ENCODE measurements around the gene SNX13. TPM values are rescaled to one million over a fixed set of nuclear protein-coding genes. Genes with fewer than 3 reads are reported as not detected.

Gene SNX13
- total RNA-seq, 2 donors from 2014 or later: 54.2 to 73.2 TPM

- Histone ChIP-seq H3K9me3 (no peaks in the 10 kb centered on the region), H3K27me3 (replicated peaks; ENCODE audit: insufficient read depth) (no peaks in the 10 kb centered on the region), H3K4me3 (no peak overlapping the region), H3K27ac (no peak overlapping the region), H3K36me3 (no peaks in the 10 kb centered on the region), H3K4me1 (ENCODE audit: control insufficient read depth in 1 of 2, low read depth in 2 of 2) (peaks cover 5 to 10% of the 10 kb centered on the region in 2 donors)
- DNase-seq (ENCODE audit: low spot score) (no peak), ATAC-seq (ENCODE audit: insufficient number of reproducible peaks, low FRiP score, low read depth) (no peak)
- TF ChIP-seq CTCF (IDR thresholded peaks at IDR 0.05): no peak
These were observed 167.6 kb downstream of the SNX13 start for GRCh38 chr7:17772581-17773288.

- DNase-seq (ENCODE audit: low spot score) (no peak), ATAC-seq (ENCODE audit: insufficient number of reproducible peaks, low FRiP score, low read depth) (no peak)
- Histone ChIP-seq H3K9me3 (no peaks in the 10 kb centered on the region), H3K27me3 (replicated peaks; ENCODE audit: insufficient read depth) (no peaks in the 10 kb centered on the region), H3K4me1 (ENCODE audit: control insufficient read depth in 1 of 2, low read depth in 2 of 2) (peaks cover 5 to 10% of the 10 kb centered on the region in 2 donors), H3K36me3 (no peaks in the 10 kb centered on the region), H3K27ac (no peak overlapping the region), H3K4me3 (no peak overlapping the region)
- TF ChIP-seq CTCF (IDR thresholded peaks at IDR 0.05): no peak
These were observed 168.3 kb downstream of the SNX13 start for GRCh38 chr7:17771901-17772408.

- Histone ChIP-seq H3K27me3 (replicated peaks; ENCODE audit: insufficient read depth) (no peaks in the 10 kb centered on the region), H3K4me1 (ENCODE audit: control insufficient read depth in 1 of 2, low read depth in 2 of 2) (peaks cover 5 to 10% of the 10 kb centered on the region in 2 donors), H3K9me3 (no peaks in the 10 kb centered on the region), H3K36me3 (no peaks in the 10 kb centered on the region), H3K4me3 (no peak overlapping the region), H3K27ac (no peak overlapping the region)
- DNase-seq (ENCODE audit: low spot score): no peak
- TF ChIP-seq CTCF (IDR thresholded peaks at IDR 0.05): no peak
- no peak for ATAC-seq (ENCODE audit: insufficient number of reproducible peaks, low FRiP score, low read depth)
These were observed 169.5 kb downstream of the SNX13 start for GRCh38 chr7:17770710-17771375.

GRCh38 chr7:17769918-17770317, 170.4 kb downstream of the SNX13 start:
- Histone ChIP-seq H3K4me3 (no peak overlapping the region), H3K36me3 (no peaks in the 10 kb centered on the region), H3K27me3 (replicated peaks; ENCODE audit: insufficient read depth) (no peaks in the 10 kb centered on the region), H3K9me3 (no peaks in the 10 kb centered on the region), H3K4me1 (ENCODE audit: control insufficient read depth in 1 of 2, low read depth in 2 of 2) (peaks cover 5 to 10% of the 10 kb centered on the region in 2 donors), H3K27ac (no peak overlapping the region)
- DNase-seq (ENCODE audit: low spot score) (no peak), ATAC-seq (ENCODE audit: insufficient number of reproducible peaks, low FRiP score, low read depth) (no peak)
- TF ChIP-seq CTCF (IDR thresholded peaks at IDR 0.05): peak; percentile 40

GRCh38 chr7:17758008-17758407, 182.3 kb downstream of the SNX13 start:
- Histone ChIP-seq H3K9me3 (no peaks in the 10 kb centered on the region), H3K4me3 (no peak overlapping the region), H3K4me1 (ENCODE audit: control insufficient read depth in 1 of 2, low read depth in 2 of 2) (no peaks in the 10 kb centered on the region), H3K27me3 (replicated peaks; ENCODE audit: insufficient read depth) (no peaks in the 10 kb centered on the region), H3K27ac (no peak overlapping the region), H3K36me3 (no peaks in the 10 kb centered on the region)
- DNase-seq (ENCODE audit: low spot score) (no peak), ATAC-seq (ENCODE audit: insufficient number of reproducible peaks, low FRiP score, low read depth) (no peak)
- no peak for TF ChIP-seq CTCF (IDR thresholded peaks at IDR 0.05)
